Measurements from ENCODE around the gene ZHX3.

The ZHX3 gene

GRCh38 chr20:41352666-41353065, 35.1 kb upstream of the ZHX3 start:
- no peak overlapping the region for H3K27ac ChIP-seq (ENCODE audit: low read depth, low read length)
- no peaks in the 10 kb centered on the region for H3K79me2 ChIP-seq (ENCODE audit: control insufficient read depth, low read length)
- H3F3A ChIP-seq (ENCODE audit: control insufficient read depth, insufficient read depth), result no peaks in the 10 kb centered on the region
- H3K9me2 ChIP-seq (replicated peaks; ENCODE audit: control insufficient read depth, low read length), result no peaks in the 10 kb centered on the region
- no peak overlapping the region for H3K4me2 ChIP-seq (ENCODE audit: low read length)
- H3K36me3 ChIP-seq (ENCODE audit: control insufficient read depth, low read length), result no peaks in the 10 kb centered on the region
- TF ChIP-seq EZH2phosphoT487 (IDR thresholded peaks at IDR 0.05; ENCODE audit: borderline replicate concordance, low read length), result no peak
- TF ChIP-seq CTCF (IDR thresholded peaks at IDR 0.05; ENCODE audit: low read depth, low read length, poor library complexity, severe bottlenecking), result peak; percentile 11
- no peaks in the 10 kb centered on the region for H4K20me1 ChIP-seq (ENCODE audit: control insufficient read depth, insufficient read depth, low read depth, low read length)
- H3K9me3 ChIP-seq (ENCODE audit: control insufficient read depth, insufficient read depth, low read length), result no peaks in the 10 kb centered on the region
- H3K4me1 ChIP-seq (ENCODE audit: control insufficient read depth, low read length), result no peaks in the 10 kb centered on the region
- H3K4me3 ChIP-seq (ENCODE audit: low read length), result no peak overlapping the region
- H3K27me3 ChIP-seq (ENCODE audit: control insufficient read depth, low read length), result no peaks in the 10 kb centered on the region

- no peaks in the 10 kb centered on the region for H3K79me2 ChIP-seq (ENCODE audit: control insufficient read depth, low read length)
- no peaks in the 10 kb centered on the region for H4K20me1 ChIP-seq (ENCODE audit: control insufficient read depth, insufficient read depth, low read depth, low read length)
- no peaks in the 10 kb centered on the region for H3K27me3 ChIP-seq (ENCODE audit: control insufficient read depth, low read length)
- H3K9me3 ChIP-seq (ENCODE audit: control insufficient read depth, insufficient read depth, low read length), result no peaks in the 10 kb centered on the region
- no peak for TF ChIP-seq CTCF (IDR thresholded peaks at IDR 0.05; ENCODE audit: low read depth, low read length, poor library complexity, severe bottlenecking)
- no peak for TF ChIP-seq EZH2phosphoT487 (IDR thresholded peaks at IDR 0.05; ENCODE audit: borderline replicate concordance, low read length)
- H3K4me1 ChIP-seq (ENCODE audit: control insufficient read depth, low read length), result no peaks in the 10 kb centered on the region
- H3F3A ChIP-seq (ENCODE audit: control insufficient read depth, insufficient read depth), result no peaks in the 10 kb centered on the region
- H3K27ac ChIP-seq (ENCODE audit: low read depth, low read length), result no peak overlapping the region
- H3K4me2 ChIP-seq (ENCODE audit: low read length), result no peak overlapping the region
- H3K36me3 ChIP-seq (ENCODE audit: control insufficient read depth, low read length), result no peaks in the 10 kb centered on the region
- no peaks in the 10 kb centered on the region for H3K9me2 ChIP-seq (replicated peaks; ENCODE audit: control insufficient read depth, low read length)
- H3K4me3 ChIP-seq (ENCODE audit: low read length), result no peak overlapping the region
Measured at GRCh38 chr20:41352106-41352505, 34.6 kb upstream of the ZHX3 start.

- H3K4me1 ChIP-seq (ENCODE audit: control insufficient read depth, low read length), result no peaks in the 10 kb centered on the region
- H3K36me3 ChIP-seq (ENCODE audit: control insufficient read depth, low read length), result no peaks in the 10 kb centered on the region
- H3K9me3 ChIP-seq (ENCODE audit: control insufficient read depth, insufficient read depth, low read length), result no peaks in the 10 kb centered on the region
- H3K9me2 ChIP-seq (replicated peaks; ENCODE audit: control insufficient read depth, low read length), result no peaks in the 10 kb centered on the region
- H3K79me2 ChIP-seq (ENCODE audit: control insufficient read depth, low read length), result no peaks in the 10 kb centered on the region
- H3K27ac ChIP-seq (ENCODE audit: low read depth, low read length), result no peak overlapping the region
- no peak overlapping the region for H3K4me3 ChIP-seq (ENCODE audit: low read length)
- H3K27me3 ChIP-seq (ENCODE audit: control insufficient read depth, low read length), result no peaks in the 10 kb centered on the region
- no peaks in the 10 kb centered on the region for H4K20me1 ChIP-seq (ENCODE audit: control insufficient read depth, insufficient read depth, low read depth, low read length)
- no peaks in the 10 kb centered on the region for H3F3A ChIP-seq (ENCODE audit: control insufficient read depth, insufficient read depth)
- H3K4me2 ChIP-seq (ENCODE audit: low read length), result no peak overlapping the region
- no peak for TF ChIP-seq EZH2phosphoT487 (IDR thresholded peaks at IDR 0.05; ENCODE audit: borderline replicate concordance, low read length)
- TF ChIP-seq CTCF (IDR thresholded peaks at IDR 0.05; ENCODE audit: low read depth, low read length, poor library complexity, severe bottlenecking), result no peak
Measured at GRCh38 chr20:41350408-41350962, 33.0 kb upstream of the ZHX3 start.

Measured in DOHH2 (cell line).